Measurements from ENCODE around the gene CEP295NL.
"Not testable (repeated sequence)": the region's sequence is repeated elsewhere in the genome, so short reads cannot be mapped to it uniquely, and the experiment has no call there.

The CEP295NL gene

DNA sequence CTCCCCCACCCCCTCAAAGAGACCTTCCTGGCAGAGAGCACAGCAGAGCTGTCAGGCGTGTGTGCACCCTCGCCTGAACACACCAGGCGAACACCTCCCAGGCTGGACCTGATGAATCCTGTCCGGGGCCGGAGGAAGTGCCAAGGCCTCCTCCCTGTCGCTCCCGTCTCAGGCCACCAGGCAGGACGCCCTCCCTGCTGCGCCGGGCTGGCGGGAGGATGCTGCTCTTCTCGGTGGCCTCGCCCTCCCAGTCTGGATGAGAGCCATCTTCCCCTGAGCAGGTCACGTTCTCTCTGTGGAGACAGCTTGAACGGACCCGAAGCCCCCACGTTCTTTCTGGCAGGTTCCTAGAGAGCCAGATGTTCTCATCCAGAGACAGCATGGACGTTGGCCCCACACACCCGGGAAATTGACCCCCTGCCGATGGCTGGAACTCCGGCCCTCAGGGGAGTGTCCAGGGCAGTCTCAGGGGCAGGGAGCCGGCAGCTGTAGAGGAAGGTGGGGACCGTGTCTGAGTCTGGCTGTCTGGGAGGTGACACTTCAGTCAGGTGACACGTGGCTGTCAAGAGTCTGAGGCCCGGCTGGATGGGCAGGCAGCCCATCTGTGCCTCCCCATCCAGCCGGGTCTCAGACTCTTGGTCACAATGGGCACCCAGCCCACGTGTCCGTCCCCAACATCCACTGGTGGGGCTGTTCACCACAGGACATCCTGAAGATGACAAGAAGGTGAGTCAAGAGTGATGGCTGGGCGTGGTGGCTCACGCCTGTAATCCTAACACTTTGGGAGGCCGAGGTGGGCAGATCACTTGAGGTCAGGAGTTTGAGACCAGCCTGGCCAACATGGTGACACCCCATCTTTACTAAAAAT, 27.1 kb upstream of the CEP295NL start:
- no peak for DNase-seq (ENCODE audit: low read depth in 2 of 2)

DNA sequence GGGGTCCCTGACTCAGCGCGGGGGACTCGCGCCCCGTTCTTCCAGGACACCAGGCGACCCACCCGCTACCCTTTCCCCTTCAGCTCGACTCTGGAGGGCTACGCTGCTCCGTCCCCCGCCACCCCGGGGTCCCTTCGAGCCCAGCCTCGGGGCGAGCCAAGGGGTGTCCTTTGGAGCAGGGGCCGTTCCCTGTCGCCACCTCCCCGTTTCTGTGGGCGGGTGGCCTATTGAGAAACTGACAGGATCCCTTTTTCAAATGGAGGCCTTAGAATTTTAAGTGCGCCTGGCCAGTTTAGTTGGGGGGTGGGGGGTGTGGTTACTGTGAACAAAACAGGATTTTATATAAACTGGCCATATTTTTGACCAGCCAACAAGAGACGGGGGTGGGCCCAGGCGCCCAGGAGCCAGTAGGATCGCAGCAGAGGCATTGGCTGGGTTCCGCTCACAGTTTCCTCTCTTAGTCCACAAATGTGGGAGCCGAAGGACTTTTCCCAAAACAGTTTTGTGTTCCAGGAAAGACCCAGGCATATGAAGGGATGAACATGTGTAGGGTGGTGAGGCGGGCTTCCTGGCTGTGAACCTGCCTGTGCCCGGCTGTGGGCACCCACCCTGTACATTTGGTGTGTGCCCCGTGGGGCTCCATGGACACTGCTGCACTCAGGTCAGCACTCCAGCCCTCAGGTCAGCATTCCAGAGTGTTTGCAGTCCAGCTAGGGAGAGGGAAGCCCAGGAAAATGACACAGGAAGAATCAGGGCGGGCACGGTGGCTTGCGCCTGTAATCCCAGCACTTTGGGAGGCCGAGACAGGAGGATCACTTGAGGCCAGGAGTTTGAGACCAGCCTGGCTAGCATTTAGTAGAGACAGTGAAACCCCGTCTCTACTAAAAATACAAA, 22.9 kb upstream of the CEP295NL start:
- DNase-seq (ENCODE audit: low read depth in 2 of 2) = no peak

DNA sequence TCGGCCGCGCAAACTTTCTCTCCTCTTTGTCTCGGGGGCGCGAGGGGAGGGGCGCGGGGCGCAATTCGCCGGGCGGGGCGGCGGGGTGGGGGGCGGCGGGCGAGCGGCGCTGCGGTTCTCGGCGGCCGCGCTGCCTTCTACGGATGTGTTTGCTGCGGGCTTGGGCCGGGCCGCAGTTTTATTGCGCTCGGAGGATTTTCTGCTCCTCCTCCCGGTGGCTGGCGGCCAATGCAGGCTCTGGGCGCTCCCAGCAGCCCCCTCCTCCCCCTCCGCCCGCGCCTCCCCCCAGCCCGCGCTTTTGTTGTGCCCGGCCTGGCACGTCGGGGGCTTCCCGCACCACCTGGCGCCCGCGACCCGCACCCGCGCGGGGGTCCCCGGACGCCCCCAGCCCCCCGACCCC, 22.2 kb upstream of the CEP295NL start, which contains the start of gene TIMP2:
Gene TIMP2, minus strand, starts transcription at position 154 of the 400 bp plus-strand sequence. CDS start 299 bp downstream, outside the sequence.
- peak; percentile 34 for DNase-seq (ENCODE audit: low read depth in 2 of 2)

DNA sequence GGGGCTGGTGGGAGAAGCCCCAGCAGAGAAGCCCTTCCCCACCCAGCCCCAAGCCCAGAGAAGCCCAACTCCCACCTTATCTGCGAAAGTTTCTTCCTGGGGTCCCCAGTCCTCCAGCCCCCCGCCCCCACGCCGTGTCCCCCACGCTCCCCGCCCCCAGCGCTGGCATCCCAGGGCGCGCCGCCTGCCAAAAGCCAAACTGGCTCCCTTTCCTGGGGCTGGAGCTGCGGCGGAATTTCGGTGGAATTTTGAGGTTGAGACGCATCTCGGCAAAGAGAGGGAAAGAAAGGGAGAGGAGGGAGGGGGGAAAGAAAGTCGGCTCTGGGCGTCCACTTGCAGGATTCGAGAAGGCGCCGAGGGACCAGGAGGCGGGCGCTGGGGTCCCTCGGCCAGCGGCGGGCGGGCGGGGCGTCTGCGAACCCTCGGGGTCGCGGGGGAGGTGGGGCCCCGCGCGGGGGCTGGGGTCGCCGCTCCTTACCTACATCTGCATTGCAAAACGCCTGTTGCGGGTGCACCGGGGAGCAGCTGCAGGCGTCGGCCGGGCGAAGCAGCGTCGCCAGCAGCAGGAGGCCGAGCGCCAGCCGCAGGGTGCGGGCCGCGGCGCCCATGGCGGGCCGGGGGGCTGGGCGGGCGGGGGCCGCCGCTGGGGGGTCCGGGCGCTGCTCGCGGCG, 21.6 kb upstream of the CEP295NL start:
- no peak for DNase-seq (ENCODE audit: low read depth in 2 of 2)

DNA sequence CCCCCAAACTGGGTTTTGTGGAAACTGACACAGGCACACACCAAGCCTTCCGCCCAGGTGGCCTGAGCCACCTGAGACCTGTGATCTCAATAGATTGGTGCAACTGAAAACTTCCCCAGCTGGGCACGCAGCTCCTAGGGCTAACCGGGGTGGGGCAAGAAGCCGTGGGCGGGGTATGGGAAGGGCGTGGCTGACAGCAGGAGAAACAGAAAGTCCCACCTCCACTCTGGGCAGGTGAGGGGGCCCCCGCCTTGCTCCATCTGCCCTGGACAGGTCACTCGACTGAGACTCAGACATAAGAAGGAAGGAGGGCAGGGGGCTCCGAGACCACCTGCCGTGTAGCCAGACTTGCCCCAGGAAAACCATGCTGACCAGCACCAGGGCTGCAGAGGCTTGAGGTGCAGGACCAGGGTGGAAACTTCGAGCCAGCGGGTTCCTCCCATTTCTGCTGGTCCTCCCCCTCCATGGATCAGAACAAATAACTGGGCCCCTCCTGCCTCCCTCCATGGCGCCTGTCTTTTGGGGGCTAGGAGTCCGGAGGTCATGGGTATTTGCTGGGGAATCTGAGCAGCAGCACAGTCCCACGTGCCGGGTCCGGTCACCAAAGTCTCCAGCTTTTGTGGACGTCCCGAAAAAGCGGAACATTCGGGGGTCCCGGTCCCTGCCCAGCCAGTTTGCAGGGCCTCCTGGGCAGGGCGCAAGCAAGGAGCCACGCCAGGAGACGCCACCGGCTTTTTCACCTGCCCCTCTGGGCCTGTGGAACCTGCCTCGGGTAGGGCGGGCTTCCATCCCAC, 20.9 kb upstream of the CEP295NL start:
- DNase-seq (ENCODE audit: low read depth in 2 of 2) = peak in 1 of 2 donors; percentile 34

DNA sequence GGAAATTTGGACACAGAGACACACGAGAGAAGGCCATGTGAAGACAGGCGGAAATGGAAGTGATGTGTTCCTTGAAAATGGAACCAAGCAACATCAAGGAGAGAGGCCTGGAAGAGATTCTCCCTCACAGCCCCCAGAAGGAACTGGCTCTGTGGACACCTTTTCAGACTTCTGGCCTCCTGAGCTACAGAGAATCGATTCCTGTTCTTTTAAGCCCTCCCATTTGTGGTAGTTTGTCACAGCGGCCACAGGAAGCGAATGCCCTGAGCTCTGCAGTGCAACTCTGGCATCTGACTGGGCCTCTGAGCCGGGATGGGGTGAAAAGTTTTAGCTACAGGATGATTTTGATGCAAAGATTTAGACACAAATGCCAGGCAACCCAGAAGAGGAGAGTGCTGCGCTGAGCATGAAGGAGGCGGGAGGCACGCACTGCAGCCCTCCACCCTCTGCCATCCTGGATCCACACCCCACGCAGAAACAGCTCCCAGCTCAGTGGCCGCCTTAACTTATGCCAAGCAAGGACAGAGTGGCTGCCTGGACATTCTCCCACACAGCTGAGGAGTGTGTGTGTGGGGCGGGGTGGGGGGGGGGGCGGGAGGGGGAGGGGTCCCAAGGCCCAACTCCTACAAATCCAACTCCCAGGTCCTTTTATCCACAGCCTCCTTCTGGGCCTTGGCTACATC, 20.0 kb upstream of the CEP295NL start:
- no peak for DNase-seq (ENCODE audit: low read depth in 2 of 2)

DNA sequence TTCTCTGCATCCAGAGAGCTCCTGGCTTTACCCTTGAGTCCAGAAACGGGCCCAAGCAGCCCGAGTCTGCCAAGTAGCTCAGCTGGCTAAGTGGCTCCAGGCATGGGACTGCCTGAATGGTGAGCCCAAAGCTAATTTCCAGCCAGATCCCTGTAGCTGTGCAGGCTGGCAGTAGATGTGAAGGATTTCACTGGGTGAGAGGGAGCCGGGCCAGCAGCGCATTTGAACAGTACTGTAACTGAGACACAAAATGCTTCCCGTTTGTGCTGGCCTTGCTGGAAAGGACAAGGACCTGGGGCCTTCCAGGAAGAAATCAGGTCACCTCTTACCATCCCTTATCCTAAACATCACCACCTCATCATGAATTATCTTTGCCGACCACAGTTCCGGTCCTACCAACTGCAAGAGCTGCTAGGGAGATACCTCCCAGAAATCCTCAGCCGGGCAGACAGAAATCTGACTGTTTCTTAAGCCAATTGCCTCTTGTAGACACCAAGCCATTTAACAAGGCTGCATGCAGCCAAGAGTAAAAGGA, 18.5 kb upstream of the CEP295NL start:
- no peak for DNase-seq (ENCODE audit: low read depth in 2 of 2)

DNA sequence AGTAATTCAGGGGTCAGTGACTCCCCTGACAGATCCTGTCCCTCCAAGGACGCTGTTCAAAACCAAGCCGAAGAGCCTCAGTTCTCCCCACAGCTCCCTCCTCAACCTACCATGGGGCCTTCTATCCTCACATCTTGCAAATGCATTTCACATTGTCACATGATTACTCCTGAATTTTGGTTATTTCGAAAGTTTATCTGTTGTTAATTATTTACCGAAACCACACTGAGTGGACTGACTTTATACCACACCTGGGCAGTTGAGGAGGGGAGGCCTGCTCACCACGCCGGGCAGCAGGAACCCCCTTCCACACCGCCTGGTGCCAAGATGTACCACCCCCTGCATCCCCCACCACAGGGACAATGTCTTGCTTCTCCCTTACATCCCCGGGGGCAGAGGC, 17.5 kb upstream of the CEP295NL start:
- no peak for DNase-seq (ENCODE audit: low read depth in 2 of 2)

DNA sequence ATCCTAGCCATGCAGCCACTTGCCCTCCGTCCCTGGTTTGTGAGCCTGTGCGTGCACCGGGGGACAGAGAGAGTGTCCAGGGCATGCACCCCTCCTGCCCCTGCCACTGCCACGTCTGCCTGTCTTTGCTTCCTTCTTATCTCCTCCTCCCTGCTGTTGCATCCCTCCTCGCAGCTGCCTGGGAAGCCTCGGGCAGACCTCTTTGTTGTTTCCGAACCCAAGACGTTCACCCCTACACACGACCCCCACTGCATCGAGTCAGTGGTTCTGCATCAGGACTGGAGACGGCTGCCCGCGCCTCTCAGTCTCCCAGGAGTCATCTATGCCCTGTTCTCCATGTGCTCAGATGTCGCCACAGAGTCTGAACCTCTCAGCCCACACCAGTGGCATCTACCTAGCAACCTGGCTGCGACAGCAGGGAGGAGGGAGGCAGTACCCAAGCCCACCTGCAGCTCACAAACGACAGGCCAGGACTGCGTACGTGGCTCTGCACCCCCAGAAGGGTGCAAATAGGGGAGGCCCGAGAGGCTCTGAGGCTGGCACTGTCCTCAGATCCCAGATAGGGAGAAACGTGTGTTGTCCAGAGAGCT, 17.0 kb upstream of the CEP295NL start:
- DNase-seq (ENCODE audit: low read depth in 2 of 2) = no peak

DNA sequence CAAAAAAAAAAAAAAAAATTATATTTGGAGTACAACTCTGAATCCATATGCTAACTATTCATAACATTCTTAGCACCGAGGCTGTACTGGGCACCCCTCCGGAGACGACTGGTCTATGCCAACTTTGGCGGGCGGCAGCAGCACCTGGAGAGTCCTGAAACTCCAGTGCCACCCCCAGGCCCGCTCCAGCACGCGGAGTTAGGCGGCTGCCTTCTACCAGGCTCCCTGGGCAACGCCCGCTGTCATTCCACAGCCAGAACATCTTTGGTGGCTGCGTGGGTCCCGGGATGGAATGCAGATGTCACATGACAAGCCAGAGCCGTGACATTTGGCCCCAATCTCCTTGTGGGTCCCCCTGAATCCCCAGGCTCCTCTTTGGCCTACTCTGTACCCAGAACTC, 16.0 kb upstream of the CEP295NL start:
- DNase-seq (ENCODE audit: low read depth in 2 of 2) = no peak

DNA sequence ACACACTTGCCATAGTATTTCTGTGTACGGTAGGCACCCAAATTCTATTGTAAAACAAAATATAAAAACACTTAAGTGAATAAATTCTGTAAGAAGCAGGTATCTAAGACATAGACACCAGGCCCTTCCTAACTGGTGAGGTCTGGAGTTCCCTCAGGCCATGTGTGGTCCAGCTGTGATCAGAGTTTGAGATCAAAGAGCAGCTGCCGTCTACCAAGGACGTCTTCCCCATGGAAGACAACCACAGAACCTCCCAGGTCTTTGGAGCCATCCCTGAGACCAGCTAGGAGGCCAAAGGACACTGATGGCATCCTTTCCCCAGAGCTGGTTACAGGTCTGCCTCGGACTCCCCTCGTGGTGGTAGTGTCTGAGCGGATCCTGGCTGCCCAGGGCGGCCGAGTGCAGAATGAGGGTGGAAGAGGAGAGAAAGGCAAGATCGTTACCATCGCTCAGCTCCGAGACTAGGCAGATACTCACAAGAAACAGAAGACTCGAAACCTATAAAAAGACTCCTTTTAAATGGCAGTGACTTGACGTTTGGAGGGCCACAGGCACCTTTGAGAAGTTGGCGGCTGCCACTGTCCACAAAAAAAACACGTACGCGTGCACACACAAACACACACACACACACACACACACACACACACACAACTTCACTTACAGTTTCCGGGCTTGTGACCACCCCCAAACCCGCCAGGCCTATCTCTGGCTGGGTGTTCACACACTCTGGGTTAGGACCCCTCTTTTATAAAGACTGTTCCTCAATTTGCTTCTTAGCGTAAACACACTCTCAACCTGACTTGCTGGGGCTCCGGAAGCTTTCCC, 14.7 kb upstream of the CEP295NL start:
- DNase-seq (ENCODE audit: low read depth in 2 of 2) = no peak

DNA sequence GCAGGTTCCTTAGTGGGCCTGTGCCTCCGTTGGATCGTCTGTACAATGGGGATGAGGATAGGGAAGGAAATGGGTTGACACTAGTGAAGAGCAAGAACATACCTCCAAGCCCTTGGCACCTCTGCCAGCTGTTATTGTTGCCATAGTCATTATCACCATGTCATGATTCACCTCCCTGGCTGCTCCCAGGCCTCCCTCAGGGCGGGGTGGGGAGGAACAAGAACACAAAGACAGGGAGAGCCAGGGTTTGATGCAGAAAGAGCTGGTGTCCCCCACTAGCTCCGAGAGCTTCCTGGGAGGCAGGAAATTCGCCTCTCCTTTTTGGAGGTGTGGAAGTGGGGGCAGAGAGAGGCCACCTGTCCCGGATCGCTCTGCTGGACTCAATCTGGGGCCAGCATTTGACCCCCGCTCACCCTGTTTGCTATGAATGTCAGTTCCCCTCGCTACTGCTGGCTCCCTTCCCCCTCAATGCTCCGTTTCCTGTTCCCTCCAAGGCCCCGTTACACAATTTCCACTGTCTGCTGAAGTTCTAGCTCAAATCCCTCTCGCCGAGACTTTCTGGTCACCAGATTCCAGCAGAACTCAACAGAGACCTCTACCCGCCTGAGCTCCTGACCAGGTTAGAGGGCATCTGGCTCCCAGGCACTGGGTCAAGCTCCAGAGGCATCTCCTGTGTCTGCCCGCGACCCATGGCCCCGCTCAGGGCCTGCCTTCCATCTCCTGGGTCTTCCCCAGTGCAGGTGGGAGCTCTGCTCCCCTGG, 13.1 kb upstream of the CEP295NL start:
- no peak for DNase-seq (ENCODE audit: low read depth in 2 of 2)

DNA sequence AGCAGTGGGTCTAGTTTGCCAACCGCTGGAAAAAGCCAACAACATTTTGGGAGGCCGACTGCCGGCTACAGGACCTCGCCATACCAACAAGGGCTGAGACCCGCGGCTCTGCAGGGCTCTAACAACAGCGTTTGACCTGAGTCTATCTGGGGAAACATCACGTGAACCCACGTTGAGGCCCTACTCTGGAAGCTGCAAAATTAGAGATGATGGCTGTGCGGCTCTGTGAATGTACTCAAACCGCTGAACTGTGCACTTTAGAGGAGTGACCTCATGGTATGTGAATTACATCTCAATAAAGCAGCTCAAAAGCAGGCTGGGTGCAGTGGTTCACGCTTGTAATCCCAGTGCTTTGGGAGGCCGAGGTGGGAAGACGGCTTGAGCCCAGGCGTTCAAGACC, 10.1 kb upstream of the CEP295NL start:
- DNase-seq (ENCODE audit: low read depth in 2 of 2) = no peak

DNA sequence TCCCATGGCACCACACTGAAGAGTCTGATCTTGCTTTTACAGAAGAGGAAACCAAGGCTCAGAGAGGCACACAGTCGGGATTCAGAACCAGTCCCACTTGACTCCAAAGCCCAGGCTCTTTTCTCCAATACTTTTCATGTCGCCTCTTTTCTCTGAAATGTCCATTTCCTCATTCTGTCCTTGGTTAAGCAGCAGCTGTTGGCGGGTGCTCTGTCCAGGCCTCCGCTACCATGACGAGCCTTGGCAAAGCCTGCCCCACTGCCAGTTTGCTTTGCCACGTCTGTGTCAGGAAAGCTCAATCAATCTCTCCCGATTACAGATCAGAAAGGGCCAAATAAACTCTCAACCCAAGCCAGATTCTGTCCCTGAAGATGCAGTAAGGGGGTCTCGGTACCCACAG, 9.1 kb upstream of the CEP295NL start:
- no peak for DNase-seq (ENCODE audit: low read depth in 2 of 2)

DNA sequence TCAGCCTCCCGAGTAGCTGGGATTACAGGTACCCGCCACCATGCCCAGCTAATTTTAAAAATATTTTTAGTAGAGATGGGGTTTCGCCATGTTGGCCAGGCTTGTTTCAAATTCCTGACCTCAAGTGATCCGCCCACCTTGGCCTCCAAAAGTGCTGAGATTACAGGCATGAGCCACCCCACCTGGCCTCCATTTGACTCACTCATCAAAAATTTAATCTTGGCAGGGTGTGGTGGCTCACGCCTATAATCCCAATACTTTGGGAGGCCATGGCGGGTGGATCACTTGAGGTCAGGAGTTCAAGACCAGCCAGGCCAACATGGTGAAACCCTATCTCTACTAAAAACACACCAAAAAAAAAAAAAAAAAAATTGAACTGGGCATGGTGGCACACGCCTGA, 8.5 kb upstream of the CEP295NL start:
- DNase-seq (ENCODE audit: low read depth in 2 of 2) = not testable (repeated sequence)

DNA sequence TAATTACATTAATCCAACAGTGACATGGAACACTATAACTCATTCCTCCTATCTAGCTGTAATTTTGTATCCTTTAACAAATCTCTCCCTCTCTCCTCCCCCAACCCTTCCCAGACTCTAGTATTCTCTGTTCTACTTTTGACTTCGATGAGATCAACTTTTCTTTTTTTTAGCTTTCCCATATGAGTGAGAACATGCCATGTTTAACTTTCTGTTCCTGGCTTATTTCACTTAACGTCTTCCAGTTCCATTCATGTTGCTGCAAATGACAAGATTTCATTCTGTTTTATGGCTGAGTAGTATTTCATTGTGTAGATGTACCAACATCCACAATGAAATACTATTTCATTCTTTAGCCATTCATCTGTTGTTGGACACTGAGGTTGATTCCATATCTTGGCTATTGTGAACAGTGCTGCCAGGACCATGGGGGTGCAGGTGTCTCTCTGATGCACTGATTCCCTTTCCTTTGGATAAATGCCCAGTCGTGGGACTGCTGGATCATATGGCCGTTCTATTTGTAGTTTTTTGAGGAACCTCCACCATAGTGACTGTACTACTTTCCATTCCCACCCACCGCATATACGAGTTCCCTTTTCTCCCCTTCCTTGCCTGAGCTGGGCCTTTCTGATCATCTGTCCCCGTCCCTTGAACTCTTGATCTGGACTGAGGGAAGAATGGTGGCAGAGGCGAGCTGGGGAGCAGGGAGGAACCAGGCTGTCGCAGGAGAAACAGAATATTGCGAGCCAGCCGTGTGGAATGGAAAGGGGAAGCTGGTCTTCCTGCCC, 7.7 kb upstream of the CEP295NL start:
- no peak for DNase-seq (ENCODE audit: low read depth in 2 of 2)

DNA sequence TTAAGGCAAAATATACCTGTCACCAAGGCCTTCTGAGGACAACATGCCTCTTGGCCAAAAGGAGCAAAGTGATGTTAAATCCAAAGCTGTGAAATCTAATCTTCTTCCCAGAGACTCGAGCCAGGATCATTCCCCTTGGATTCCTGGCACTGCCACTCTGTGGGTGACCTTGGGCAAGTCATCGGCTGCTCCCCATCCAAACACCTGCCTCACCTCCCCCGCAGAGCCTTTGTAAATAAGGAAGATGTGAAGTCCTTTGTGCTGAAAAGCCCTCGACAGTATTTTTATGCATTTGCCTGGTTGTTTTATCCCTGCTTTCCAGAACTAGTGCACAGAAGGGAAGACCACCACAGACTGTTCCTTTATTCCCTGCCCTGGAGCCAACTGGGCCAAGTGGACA, 5.4 kb upstream of the CEP295NL start:
- no peak for DNase-seq (ENCODE audit: low read depth in 2 of 2)

DNA sequence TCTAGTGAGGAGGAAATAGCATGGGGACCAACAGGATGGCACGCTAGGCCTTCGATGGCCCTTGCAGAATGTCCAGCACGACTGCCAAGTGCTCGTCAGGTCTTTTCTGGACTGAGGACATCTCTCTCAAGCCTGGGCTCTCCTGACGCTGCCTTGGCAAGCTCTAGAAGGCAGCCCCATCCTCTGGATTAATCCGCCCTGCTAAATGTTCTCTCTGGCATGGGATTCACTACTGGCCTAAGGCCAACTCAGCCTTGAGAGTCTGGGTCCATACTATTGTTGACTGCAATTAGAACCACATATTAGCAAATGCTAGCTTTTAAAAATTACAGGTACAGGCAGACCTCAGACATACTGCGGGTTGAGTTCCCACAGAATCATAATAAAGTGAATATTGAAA, 2.5 kb upstream of the CEP295NL start:
- DNase-seq (ENCODE audit: low read depth in 2 of 2) = no peak

Data from stimulated activated CD4-positive, alpha-beta T cell treated with anti-CD3 and anti-CD28 coated beads, Interleukin-1b, Interleukin-23, amount 100 ng/mL, for 1 hour (primary cell).